Activated T-helper 1 cell treated with anti-CD3 and anti-CD28 coated beads, Interleukin-2, amount 50 U/mL, for 16 hours (primary cell): ENCODE measurements around the gene HADHB.

ENCODE experiments used
- DNase-seq, 2 donors: peaks; one replicate each; pipeline ENCODE4 v3.0.0-alpha.2; 2020; ENCODE audit warnings: low read depth in 1 of 2, low spot score in 1 of 2

The HADHB gene

GRCh38 chr2:26244309-26245230 lies at the start of gene HADHB, which contains the start of gene HADHA:
TSS of gene HADHB (plus strand) at chr2:26244939. CDS start at chr2:26254255, 9,316 bp downstream.
TSS of gene HADHA (minus strand) at chr2:26244632. CDS start at chr2:26244596, 36 bp downstream.
- peak; percentile 61 to 72 for DNase-seq

GRCh38 chr2:26195040-26195984 lies 49.4 kb upstream of the HADHB start:
- no peak for DNase-seq

DNA sequence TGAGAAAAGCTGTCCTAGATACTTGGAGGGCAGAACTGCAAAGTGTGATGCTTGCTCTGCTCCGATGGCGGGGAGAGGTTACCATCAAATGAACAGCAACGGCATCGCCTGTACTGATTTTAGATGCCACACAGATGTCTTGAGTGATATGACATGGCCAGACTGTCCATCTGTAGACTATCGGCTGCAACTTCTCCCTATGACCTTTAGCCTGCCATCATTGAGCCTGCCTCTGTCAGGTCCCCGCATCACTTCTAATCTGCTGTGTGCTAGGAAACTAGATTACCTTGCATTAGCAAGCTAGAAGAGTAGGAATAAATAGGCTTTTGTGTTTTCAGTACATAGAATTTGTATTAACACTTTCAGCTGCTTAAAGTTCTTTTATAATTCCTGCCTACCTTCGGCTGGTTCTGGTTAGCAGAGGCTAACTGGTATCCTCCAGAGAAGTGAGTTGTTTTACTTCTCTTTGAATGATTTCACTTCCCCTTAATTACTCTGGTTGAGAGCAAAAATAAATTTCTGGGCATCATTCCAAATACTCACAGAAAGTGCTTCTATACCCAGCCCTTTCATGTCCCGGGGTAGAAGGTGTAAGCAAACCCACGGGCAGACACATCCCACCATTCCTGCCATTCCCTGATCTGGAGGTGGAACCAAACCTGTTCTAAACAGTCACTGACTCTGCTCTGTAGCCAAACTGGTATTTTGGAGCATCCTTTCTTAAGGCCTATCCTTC lies 47.9 kb upstream of the HADHB start:
- DNase-seq = no peak

DNA sequence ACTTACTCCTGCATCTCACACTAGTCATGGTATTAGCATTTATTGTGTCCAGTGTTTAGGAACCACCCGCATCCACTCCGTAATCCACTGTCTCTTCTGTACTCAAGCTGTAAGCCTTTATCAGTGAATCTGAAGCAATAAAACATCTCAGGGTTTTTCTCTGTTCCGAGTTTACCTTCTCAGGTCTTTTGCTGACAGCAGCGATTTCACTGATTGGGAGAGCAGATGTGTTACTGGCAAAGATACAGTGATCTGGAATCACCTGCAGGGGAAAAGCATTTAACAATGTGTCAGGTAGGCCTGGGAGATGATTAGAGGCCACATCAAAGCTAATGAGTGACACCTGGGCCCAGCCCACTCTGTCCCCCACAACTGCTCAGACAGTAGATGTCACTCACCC lies 47.2 kb upstream of the HADHB start:
- DNase-seq = no peak

DNA sequence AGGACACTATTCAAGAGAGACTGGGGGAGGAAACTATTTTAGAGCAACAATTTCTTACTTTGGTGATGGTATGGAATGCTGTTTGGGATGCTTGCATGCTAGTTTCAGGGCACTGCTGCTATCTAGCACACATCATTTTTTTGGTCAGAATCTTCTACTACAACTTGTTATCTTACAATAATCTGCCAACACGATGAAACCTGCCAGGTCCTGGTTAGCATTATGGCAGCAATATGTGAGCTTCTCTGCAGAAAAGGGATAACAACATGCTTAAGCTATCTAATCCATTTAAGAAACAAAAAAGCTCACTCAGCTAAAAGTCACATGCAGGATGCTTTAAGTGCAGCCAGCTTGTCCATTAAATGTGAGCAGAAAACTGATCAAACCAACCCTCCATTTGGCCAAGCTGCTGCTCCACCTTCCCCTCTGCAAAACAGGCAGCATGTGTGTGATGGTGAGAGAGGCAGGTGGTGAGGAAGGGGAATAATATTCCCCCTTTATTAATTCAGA lies 41.7 kb upstream of the HADHB start:
- DNase-seq = no peak

GRCh38 chr2:26203906-26204305 lies 40.8 kb upstream of the HADHB start:
- no peak for DNase-seq

DNA sequence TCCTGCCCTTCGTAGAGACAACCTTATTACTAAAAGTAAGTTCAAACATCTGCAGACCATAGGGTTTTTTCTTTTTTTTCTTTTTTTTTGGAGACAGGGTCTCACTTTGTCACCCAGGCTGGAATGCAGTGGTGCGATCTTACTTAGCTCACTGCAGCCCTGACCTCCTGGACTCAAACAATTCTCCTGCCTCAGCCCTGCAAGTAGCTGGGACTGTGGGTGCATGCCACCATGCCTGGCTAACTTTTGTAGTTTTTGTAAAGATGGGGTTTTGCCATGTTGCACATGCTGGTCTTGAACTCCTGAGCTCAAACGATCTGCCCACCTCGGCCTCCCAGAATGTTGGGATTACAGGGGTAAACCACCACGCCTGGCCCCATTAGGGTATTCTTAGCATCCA lies 32.7 kb upstream of the HADHB start:
- DNase-seq = no peak

GRCh38 chr2:26214759-26215158 lies 30.0 kb upstream of the HADHB start:
- no peak for DNase-seq

GRCh38 chr2:26215833-26216232 lies 28.9 kb upstream of the HADHB start:
- DNase-seq = no peak

- no peak for DNase-seq
These were observed 28.2 kb upstream of the HADHB start for GRCh38 chr2:26216587-26216986.

DNA sequence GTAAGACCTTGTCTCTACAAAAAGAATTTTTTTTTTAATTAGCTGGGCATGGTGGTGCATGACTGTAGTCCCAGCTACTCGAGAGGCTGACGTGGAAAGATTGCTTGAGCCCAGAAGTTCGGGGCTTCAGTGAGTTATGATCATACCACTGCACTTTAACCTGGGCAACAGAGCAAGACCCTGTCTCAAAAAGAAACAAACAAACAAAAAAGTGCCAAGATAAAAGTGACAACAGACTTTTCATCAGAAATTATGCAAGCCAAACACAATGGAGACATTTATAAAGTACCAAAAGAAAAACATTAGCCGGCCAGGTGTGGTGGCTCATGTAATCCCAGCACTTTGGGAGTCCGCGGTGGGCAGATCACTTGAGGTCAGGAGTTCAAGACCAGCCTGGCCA lies 27.0 kb upstream of the HADHB start:
- DNase-seq = no peak

GRCh38 chr2:26223018-26223417 lies 21.7 kb upstream of the HADHB start:
- DNase-seq = no peak

- DNase-seq = no peak
These were observed 20.6 kb upstream of the HADHB start for GRCh38 chr2:26224095-26224494.

GRCh38 chr2:26229595-26229994 lies 15.1 kb upstream of the HADHB start:
- no peak for DNase-seq

GRCh38 chr2:26230806-26231205 lies 13.9 kb upstream of the HADHB start:
- DNase-seq = no peak

DNA sequence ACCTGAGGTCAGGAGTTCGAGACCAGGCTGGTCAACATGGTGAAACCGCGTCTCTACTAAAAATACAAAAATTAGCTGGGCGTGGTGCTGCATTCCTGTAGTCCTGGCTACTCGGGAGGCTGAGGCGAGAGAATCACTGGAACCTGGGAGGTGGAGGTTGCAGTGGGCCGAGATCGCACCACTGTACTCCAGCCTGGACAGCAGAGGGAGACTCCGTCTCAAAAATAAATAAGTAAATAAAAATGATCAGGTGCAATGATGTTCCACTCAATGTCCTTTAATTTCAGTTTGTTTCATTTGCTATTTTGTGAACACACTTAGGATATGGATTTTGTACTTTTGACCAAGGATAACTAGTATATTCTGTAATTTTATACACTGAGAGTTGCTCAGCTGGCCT lies 9.7 kb upstream of the HADHB start:
- no peak for DNase-seq

DNA sequence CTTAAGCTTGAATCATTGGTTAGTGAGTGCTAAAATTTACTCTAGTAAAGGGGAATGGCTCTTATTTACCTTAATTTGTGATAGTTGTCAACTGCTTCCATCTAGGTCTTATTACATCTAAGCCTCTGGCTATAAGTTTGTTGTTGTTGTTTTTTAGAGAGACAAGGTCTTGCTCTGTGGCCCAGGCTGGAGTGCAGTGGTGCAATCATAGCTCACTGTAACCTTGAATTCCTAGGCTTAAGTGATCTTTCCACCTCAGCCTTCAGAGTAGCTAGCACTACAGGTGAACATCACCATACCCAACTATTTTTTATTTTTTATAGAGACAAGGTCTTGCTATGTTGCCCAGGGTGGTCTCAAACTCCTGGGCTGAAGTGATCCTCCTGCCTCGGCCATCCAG lies 6.9 kb upstream of the HADHB start:
- no peak for DNase-seq

DNA sequence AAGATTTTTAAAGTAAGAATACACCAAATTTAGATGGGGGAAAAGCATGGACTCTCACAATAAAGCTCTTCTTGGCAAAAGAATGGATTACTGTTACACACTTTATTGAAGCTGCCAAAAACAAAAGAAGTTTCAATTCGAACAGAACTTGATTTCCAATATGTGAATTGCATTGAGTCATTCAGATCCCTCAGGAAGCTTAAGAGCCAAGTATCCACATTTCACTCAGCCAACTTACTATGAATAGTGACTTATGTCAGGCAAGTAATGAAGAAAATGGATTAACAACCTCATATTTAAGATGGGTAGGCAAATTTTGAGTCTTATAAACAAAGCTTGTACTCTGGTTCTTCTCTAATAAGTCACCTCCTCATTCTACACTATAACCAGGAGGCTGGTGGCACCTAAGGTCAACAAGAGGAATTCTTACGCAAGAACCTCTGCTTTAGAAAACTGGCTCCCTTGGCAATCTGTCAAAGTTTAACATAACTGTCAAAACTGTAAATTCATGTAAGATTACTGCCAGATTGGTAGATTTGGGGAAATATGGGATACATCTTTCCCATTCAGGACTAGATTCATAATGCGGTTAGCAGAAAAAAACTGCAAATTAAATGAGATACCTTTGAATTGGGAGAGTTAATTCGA lies 6.3 kb upstream of the HADHB start:
- no peak for DNase-seq

- no peak for DNase-seq
These were observed 2.8 kb upstream of the HADHB start for GRCh38 chr2:26241928-26242436.
